Activated CD4-positive, CD25-positive, alpha-beta regulatory T cell treated with anti-CD3 and anti-CD28 coated beads, Interleukin-2, amount 50 U/mL, for 16 hours (primary cell): ENCODE results near the gene NPFFR1.
"Not testable (repeated sequence)": the region's sequence is repeated elsewhere in the genome, so short reads cannot be mapped to it uniquely, and the experiment has no call there.

Source experiments
- DNase-seq: peaks from one replicate; pipeline ENCODE4 v3.0.0-alpha.2; 2020; ENCODE audit warnings: low read depth, low spot score

NPFFR1 gene

DNA sequence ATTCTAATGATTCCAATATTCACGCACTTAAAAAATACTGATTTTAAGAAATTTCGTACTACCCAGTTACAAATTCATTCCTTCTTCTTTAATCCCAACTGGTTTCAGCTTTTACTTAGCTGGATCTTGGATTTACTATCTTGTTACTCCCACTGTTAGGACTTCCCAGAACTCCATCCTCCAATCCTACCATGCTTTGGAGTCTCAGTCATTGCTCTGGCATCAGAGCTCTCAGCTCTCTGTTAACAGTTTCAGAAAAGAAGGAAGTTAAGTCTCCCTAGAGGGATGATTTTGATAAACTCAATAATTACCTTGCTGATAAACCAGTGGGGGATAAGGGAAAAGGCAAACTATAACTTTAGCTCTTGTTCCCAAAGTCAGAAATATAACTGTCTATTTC lies 60.1 kb downstream of the NPFFR1 start:
- no peak for DNase-seq

DNA sequence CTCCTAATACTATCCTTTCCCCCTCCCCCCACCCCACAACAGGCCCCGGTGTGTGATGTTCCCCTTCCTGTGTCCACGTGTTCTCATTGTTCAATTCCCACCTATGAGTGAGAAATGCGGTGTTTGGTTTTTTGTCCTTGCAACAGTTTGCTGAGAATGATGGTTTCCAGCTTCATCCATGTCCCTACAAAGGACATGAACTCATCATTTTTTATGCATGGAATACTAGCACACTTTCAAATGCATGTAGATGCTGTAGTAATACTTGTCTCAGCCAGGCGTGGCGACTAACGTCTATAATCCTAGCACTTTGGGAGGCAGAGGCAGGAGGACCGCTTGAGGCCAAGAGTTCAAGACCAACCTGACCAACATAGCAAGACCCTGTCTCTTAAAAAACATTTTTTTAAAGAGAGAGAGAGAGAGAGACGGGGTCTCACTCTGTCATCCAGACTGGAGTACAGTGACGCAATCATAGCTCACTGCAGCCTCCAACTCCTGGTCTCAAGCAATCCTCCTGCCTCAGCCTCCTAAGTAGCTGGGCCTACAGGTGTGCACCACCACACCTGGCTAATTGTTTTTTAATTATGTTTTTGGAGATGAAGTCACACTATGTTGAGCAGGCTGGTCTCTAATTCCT lies 60.9 kb downstream of the NPFFR1 start:
- not testable (repeated sequence) for DNase-seq

DNA sequence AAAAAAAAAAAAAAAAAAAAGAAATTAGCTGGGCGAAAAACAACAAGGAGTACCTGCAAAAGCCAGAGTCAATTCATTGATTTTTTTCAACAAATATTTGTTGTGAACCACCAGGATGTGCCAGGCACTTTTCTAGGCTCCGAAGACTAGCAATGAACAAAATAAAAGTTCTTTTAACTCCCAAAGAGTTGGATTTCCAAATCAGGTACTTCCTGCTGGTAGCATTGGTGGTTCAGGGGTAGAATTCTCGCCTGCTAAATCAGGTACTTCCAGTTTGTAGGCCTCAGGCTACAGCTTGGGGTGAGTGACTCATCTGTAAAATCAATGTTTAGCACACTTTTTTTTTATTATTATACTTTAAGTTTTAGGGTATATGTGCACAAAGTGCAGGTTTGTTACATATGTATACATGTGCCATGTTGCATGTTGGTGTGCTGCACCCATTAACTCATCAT lies 61.4 kb downstream of the NPFFR1 start:
- no peak for DNase-seq

DNA sequence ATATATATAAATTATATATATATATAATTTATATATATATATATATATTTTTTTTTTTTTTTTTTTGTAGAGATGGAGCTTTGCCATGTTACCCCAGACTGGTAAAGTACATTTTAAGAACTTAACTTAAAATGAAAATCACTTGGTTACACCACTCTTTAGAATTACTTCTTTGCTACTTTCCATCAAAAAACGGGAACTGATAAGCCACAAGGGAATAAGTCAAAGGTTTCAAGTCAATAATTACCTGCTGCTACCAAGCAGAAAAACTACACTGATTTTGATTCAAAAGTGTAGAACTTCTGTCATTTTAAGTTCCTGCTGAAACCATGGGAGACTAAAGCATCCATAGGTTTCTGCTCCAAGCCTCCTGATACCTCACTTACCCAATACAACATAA lies 62.8 kb downstream of the NPFFR1 start:
- no peak for DNase-seq

DNA sequence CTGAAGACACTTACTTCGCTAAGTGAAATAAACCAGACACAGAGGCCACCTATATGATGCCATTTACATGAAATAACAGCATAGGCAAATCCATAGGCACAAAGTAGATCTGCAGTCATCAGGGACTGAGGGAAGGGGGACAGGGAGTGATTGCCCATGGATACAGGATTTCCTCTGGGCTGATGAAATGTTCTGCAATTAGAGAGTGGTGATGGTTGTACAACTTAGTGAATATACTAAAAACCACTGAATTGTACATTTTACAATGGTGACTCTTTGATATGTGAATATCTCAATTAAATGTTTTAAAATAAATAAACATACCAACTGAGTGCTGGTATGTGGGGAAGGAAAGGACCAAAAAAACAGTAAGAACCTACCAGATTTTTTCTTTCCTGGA lies 70.9 kb downstream of the NPFFR1 start:
- DNase-seq = no peak

DNA sequence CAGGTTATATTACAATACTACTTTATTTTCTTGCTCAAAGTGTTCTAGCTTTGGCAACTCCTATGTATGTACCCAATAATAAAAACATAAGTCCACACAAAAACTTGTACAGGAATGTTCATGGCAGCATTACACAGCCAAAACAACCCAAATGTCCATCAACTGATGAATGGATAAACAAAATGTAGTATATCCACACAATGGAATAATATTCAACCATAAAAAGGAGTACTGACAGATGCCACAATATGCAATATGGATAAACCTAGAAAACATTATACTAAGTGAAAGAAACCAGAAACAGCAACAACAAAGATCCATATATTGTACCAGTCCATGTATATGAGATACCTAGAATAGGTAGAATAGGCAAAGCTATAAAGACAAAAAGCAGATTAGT lies 71.5 kb downstream of the NPFFR1 start:
- DNase-seq = no peak

DNA sequence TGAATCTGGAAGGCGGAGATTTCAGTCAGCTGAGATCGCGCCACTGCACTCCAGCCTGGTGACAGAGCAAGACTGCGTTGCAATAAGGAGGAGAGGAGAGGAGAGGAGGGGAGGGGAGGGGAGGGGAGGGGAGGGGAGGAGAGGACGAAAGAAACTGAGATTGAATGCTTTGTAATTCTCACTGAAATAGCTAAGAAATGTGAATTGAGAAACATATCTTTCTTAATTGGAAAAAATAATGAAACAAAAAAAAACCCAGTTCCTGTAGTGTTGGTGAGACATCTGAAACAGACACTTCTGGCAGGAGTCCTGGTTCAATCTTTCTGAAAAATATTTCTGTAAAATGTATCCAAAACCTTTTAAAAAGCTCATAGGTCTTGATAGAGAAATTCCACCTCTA lies 77.0 kb downstream of the NPFFR1 start:
- no peak for DNase-seq

DNA sequence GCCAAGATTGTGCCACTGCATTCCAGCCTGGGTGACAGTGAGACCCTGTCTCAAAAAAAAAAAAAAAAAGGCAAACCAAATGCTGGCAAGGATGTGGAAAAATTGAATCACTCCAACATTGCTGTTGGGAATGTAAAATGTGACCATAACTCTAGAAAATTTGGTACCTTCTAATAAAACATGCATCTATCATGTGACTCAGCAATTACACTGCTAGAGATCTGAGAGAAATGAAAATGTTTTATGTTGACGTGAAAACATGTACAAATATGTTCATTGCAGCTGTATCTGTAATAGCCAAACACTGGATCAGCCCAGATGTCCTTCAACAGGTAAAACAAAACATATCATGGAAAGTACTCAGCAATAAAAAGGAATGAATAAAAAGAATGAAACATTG lies 82.7 kb downstream of the NPFFR1 start:
- no peak for DNase-seq

DNA sequence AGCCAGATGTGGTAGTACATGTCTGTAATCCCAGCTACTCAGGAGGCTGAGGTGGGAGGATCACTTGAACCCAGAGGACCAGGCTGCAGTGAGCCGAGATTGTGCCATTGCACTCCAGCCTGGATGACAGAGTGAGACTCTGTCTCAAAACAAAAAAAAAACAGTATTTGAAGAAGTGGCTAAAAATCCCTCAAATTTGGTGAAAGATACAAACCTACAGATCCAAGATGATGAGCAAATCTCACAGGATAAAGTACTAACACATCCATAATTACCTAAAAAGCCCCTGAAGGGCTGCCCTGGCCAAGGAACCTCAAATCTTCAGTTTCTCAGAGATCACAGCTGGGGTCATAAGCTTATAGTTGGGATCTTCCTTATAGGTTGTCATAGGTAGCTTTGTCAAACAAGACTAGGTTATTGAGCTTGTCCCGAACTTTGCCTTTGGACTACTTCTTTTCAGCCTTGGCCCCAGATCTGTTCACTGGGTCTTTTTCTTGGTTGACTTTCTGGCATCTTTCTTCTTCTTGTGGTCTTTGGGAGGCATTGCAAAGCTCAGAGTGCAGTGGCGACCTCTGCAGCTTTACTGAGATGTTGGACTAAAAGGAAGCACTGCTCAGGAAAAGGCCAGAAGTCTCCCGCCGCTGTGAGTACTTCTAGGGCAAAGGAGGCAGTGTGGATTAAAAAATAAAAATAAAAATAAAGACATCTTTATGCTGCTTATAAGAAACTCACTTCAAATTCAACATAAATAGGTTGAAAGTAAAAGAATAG lies 84.9 kb downstream of the NPFFR1 start:
- no peak for DNase-seq
